Activated naive CD8-positive, alpha-beta T cell treated with anti-CD3 and anti-CD28 coated beads, Interleukin-2, amount 50 U/mL, for 24 hours (primary cell): ENCODE results near the gene SPSB4.

ENCODE experiments used
- ATAC-seq: fragments of 150-1000 bp; cut with Tn5 transposase; one replicate; pipeline ENCODE4 v1.10.0; 2021
- DNase-seq: peaks from one replicate; pipeline ENCODE4 v3.0.0; 2021
- H3K27ac Mint-ChIP-seq: one replicate; pipeline ENCODE4 v1.8.0; 2021; ENCODE audit warnings: mild to moderate bottlenecking, mixed read lengths
- H3K27me3 Mint-ChIP-seq: one replicate; pipeline ENCODE4 v1.8.0; 2021; ENCODE audit warnings: mixed read lengths
- H3K36me3 Mint-ChIP-seq: one replicate; pipeline ENCODE4 v1.8.0; 2021; ENCODE audit warnings: low read depth, mixed read lengths
- H3K4me1 Mint-ChIP-seq: one replicate; pipeline ENCODE4 v1.8.0; 2021; ENCODE audit warnings: mixed read lengths
- H3K4me3 Mint-ChIP-seq: one replicate; pipeline ENCODE4 v1.8.0; 2021; ENCODE audit warnings: mild to moderate bottlenecking, moderate library complexity, mixed read lengths
- H3K9me3 Mint-ChIP-seq: one replicate; pipeline ENCODE4 v1.8.0; 2021; ENCODE audit warnings: mixed read lengths

The SPSB4 gene

DNA sequence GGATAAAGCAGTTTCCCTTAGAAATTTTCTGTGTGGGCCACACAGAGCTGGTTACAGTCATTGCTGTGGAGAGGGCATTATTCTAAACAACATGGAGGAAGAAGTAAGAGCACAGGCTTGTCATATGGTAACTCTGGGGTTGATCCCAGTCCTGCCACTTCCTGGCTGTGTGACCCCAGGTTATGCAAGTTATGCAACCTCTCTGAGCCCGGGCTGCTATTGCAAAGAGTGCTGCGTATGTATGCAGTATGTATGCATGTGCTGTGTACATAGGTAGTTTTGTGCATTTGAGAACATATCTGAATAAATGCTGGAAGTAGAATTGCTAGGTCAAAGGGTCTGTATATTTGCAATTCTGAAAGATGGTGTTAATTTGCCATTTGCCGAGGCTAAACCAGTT is 9.2 kb downstream of the SPSB4 start:
- Mint-ChIP-seq H3K27ac (no peak overlapping the region), H3K4me3 (no peak overlapping the region), H3K4me1 (no peaks in the 10 kb centered on the region), H3K36me3 (no peaks in the 10 kb centered on the region), H3K9me3 (no peaks in the 10 kb centered on the region), H3K27me3 (peaks cover 7% of the 10 kb centered on the region)
- no peak for ATAC-seq
- no peak for DNase-seq

DNA sequence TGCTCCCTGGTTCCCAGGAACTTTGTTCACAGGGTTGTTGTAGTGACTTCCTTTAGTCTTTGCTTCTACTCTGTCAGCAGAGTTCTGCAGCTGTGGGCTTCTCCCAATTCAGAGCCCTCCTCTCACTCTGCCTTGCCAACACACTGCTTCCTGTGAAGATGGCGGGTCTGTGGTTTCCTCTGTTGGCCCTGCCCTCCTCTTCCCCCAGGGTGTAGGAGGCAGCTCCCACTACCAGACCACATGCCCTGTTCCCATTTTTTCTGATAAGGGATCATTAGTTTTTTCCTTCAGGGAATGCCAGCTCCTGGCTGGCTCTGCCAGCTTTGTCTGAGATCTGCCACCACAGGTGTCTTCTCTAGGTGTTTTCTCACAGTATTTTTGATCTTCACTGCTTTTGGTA is 12.7 kb downstream of the SPSB4 start:
- no peaks in the 10 kb centered on the region for H3K36me3 Mint-ChIP-seq
- DNase-seq, result no peak
- no peak overlapping the region for H3K4me3 Mint-ChIP-seq
- no peak for ATAC-seq
- H3K27me3 Mint-ChIP-seq, result no peaks in the 10 kb centered on the region
- H3K9me3 Mint-ChIP-seq, result no peaks in the 10 kb centered on the region
- no peak overlapping the region for H3K27ac Mint-ChIP-seq
- H3K4me1 Mint-ChIP-seq, result no peaks in the 10 kb centered on the region

DNA sequence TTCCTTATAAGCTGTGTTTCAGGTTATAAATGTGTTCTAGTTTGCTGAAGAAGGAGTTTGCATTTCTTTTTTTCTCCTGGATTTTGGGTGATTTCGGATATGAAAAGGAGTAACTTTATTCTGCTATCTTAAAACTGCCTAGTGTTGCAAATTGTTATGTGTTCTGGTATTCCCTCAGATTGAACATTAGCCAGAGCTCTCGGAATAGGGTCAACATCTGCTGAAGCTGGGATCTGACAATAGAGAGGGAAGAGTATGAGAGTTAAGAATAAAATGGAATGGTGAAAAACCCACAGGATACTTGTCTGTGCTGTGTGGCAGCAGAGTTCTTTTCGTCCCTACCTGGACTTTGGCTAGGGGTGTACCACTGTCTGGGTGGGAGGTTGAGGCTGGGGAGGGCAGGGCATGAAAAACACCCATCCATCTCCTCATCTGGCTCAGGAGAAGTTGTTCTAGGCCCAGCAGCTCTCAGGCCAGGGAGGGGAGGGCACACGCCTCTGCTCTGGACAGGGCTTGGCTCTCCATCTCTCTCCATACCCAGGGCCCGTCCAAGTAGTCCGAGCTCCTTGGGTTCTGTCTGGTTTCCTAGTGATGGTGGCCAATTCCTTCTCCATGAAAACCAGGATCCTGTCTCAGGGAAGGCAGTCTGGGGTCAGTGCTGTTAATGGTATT is 13.2 kb downstream of the SPSB4 start:
- H3K4me1 Mint-ChIP-seq, result no peaks in the 10 kb centered on the region
- no peak overlapping the region for H3K27ac Mint-ChIP-seq
- no peaks in the 10 kb centered on the region for H3K9me3 Mint-ChIP-seq
- ATAC-seq (no peak), DNase-seq (no peak)
- no peaks in the 10 kb centered on the region for H3K36me3 Mint-ChIP-seq
- H3K4me3 Mint-ChIP-seq, result no peak overlapping the region
- H3K27me3 Mint-ChIP-seq, result no peaks in the 10 kb centered on the region

DNA sequence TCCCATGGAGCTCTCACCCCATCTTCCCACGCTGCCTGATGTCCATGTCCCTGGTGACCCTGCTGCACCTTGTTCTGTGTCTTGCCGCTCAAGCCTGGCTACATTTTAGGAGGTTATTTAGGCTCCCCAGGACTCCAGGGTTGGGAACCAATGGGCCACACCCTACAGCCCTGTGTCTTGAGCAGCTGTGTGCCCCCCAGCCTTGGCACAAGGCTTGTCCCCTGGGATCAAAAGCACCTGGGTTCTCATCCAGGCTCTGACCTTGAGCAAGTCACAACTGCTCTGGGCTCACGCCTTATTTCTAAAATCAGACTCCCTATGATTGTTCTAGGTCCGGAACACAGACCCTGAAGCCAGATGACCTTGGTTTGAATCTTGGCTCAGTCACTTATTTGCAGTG is 14.1 kb downstream of the SPSB4 start:
- no peaks in the 10 kb centered on the region for H3K36me3 Mint-ChIP-seq
- no peak overlapping the region for H3K4me3 Mint-ChIP-seq
- no peak for ATAC-seq
- H3K9me3 Mint-ChIP-seq, result no peaks in the 10 kb centered on the region
- H3K4me1 Mint-ChIP-seq, result no peaks in the 10 kb centered on the region
- no peak overlapping the region for H3K27ac Mint-ChIP-seq
- H3K27me3 Mint-ChIP-seq, result no peaks in the 10 kb centered on the region
- DNase-seq, result no peak

DNA sequence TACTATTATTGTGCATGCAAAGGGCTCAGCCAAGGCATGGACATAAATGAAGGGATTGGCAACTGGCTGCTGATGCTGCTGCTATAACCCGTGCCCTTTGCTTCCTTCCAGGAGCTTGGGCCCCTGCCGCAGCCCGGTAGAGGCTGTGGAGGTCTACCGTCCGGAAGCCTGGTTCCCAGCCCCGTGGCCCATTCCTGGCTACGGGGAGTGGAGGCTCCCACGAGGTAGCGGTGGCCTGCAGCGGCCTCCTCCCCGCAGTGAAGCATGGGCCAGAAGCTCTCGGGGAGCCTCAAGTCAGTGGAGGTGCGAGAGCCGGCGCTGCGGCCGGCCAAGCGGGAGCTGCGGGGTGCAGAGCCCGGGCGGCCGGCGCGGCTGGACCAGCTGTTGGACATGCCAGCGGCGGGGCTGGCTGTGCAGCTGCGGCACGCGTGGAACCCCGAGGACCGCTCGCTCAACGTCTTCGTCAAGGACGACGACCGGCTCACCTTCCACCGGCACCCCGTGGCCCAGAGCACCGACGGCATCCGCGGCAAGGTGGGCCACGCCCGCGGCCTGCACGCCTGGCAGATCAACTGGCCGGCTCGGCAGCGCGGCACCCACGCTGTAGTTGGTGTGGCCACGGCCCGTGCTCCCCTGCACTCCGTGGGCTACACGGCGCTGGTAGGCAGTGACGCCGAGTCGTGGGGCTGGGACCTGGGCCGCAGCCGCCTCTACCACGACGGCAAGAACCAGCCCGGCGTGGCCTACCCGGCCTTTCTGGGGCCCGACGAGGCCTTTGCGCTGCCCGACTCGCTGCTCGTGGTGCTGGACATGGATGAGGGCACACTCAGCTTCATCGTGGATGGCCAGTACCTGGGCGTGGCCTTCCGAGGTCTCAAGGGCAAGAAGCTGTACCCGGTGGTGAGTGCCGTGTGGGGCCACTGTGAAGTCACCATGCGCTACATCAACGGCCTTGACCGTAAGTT is 15.0 kb downstream of the SPSB4 start:
- no peak overlapping the region for H3K27ac Mint-ChIP-seq
- H3K4me3 Mint-ChIP-seq, result no peak overlapping the region
- no peaks in the 10 kb centered on the region for H3K9me3 Mint-ChIP-seq
- ATAC-seq, result no peak
- H3K27me3 Mint-ChIP-seq, result no peaks in the 10 kb centered on the region
- H3K4me1 Mint-ChIP-seq, result no peaks in the 10 kb centered on the region
- H3K36me3 Mint-ChIP-seq, result no peaks in the 10 kb centered on the region
- DNase-seq, result no peak

DNA sequence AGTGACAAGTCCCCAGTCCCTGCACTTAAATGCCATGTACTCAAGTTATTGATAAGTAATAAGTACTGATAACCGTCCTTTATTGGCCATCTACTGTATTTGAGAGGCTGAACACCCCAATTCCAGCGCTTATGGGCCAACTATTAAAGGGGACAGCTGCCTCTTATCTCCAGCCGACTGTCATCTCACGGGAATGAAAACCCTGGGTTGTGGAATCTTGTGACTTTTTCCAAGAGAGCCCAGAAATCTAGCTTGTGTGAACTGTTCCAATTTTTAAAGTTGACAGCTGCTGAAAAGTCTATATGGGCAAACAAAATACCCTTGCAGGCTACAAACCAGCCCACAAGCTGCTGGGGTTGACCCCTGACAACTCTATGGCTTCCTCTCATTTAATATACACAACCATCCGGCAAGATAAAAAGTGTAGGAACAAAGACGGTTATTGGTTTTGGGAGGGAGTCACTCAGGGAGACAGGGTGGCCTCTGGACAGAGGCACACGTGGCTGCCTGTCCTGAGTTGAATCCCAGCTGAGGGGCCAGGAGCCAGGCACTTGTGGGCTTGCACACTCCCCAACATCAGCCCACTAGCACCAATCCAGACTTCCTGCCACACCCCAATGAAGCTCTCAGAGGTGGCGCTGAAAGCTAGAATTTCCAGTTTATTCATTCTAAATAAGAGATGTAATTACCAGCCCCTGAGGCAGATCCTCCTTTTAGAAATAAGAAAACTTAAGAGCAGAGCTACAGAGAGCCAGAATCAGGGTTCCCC is 16.2 kb downstream of the SPSB4 start:
- H3K27ac Mint-ChIP-seq, result no peak overlapping the region
- no peak for ATAC-seq
- no peak overlapping the region for H3K4me3 Mint-ChIP-seq
- H3K36me3 Mint-ChIP-seq, result no peaks in the 10 kb centered on the region
- no peaks in the 10 kb centered on the region for H3K9me3 Mint-ChIP-seq
- H3K4me1 Mint-ChIP-seq, result no peaks in the 10 kb centered on the region
- H3K27me3 Mint-ChIP-seq, result no peaks in the 10 kb centered on the region
- no peak for DNase-seq

DNA sequence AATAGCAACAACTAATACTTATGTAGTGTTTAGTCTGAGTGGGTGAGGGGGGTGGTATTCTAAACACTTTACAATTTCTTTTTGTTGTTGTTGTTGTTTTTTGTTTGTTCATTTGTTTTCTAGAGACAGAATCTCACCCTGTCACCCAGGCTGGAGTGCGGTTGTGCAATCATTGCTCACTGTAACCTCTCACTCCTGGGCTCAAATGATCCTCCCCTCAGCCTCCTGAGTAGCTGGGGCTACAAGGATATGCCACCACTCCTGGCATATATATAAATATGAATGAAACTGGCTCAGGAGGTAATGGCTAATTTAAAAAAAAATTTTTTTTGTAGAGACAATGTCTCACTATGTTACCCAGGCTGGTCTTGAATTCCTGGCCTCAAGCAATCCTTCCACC is 19.1 kb downstream of the SPSB4 start:
- no peaks in the 10 kb centered on the region for H3K27me3 Mint-ChIP-seq
- no peaks in the 10 kb centered on the region for H3K36me3 Mint-ChIP-seq
- ATAC-seq, result no peak
- no peaks in the 10 kb centered on the region for H3K9me3 Mint-ChIP-seq
- DNase-seq, result no peak
- H3K4me1 Mint-ChIP-seq, result no peaks in the 10 kb centered on the region
- no peak overlapping the region for H3K27ac Mint-ChIP-seq
- H3K4me3 Mint-ChIP-seq, result no peak overlapping the region

DNA sequence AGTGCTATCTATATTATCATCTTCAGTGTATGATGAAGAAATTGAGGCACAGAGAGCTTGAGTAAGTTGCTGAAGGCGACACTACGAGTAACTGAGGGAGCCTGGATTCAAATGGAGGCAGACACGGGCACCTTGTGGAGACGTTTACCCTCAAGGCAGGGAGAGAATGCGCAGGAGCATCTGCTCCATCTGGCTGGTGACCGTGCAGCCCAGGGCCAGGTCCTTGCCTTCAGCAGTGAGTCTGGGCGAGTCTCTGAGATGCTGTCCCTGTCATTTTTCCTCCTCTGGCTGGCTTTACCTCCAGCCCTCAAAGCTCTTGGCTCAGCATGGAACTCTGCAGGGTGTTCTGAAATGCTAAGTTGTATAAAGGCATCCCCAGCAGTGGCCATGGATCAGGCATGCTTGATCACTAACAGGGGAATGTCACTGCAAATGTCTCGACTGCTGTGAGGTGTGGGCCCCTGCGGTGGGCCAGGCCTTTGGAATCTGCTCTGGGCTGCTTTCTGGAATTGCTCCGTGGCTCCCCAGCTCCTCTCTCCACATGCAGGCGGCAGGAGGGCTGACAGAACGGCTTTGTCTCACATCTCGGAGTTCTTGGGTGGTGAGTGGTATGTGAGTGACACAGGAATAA is 19.7 kb downstream of the SPSB4 start:
- H3K36me3 Mint-ChIP-seq, result no peaks in the 10 kb centered on the region
- H3K4me3 Mint-ChIP-seq, result no peak overlapping the region
- H3K27ac Mint-ChIP-seq, result no peak overlapping the region
- no peaks in the 10 kb centered on the region for H3K4me1 Mint-ChIP-seq
- no peak for ATAC-seq
- H3K9me3 Mint-ChIP-seq, result no peaks in the 10 kb centered on the region
- DNase-seq, result no peak
- no peaks in the 10 kb centered on the region for H3K27me3 Mint-ChIP-seq

DNA sequence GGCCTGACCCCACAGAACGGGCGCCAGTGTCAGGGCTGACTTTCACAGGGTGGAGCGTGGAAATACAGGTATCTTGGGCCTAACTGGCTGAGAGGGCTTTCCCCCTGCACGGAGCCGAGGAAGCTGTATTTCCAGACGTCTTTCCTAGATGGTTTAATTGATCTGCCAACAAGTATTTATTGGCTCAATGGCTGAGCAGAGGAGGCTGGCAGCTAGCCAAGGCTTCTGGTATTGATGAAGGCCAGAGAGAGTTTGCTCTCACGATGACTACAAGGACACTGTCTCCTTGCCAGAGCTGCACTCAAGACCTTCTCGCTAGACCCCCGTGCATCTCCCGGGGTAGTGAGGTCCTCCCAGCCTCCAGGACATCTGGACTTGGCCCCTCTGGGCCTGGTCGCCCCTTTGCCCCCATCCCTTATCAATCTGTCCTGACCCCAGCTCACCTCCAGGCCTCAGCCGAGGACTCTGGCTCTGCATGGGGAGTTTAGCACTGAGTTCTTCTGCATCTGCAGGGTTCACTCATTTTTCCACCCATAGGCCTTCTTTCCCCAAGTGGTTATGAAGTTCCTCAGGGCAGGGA is 20.6 kb downstream of the SPSB4 start:
- no peak for DNase-seq
- H3K27ac Mint-ChIP-seq, result no peak overlapping the region
- no peaks in the 10 kb centered on the region for H3K27me3 Mint-ChIP-seq
- peaks cover 4% of the 10 kb centered on the region for H3K4me1 Mint-ChIP-seq
- no peak for ATAC-seq
- no peaks in the 10 kb centered on the region for H3K9me3 Mint-ChIP-seq
- H3K4me3 Mint-ChIP-seq, result no peak overlapping the region
- H3K36me3 Mint-ChIP-seq, result no peaks in the 10 kb centered on the region

DNA sequence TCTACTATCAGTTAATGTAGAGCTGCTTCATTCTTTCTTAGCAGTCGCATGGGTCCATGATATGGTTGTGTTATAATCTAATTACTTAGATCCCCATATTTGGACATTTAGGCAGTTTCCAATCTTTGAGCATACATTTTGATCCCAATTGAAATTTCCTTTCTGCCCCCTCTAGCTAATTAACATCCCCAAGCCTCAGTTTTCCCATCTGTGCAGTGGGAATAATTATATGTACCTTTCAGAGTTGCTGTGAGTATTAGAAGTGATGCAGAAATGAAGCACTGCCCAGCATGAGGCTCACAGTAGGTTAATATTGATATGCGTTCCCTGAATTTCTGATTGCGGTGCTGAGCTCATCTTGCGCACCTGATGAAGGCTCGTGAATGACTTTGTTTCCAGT is 21.8 kb downstream of the SPSB4 start:
- Mint-ChIP-seq H3K27ac (no peak overlapping the region), H3K9me3 (no peaks in the 10 kb centered on the region), H3K4me3 (no peak overlapping the region), H3K4me1 (peaks cover 10% of the 10 kb centered on the region), H3K36me3 (no peaks in the 10 kb centered on the region), H3K27me3 (no peaks in the 10 kb centered on the region)
- DNase-seq (no peak), ATAC-seq (no peak)

DNA sequence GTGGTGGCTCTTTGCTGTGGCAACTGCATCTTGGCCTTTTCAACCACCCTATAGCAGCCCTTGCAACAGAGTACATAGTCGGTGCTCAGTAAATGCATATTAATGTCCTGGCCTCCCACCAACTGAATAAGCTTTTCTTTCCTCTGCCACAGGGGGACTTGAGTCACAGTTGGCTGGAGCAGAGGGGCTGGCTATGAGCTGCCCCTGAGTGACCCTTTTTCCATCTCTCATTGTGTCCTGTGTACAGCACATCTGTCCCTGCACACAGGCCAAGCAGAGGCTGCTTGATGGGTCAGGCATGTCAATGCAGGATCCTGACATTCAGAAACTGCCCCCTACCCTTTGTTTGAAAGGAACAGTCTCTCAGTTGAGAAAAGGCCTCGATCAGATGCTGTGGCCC is 22.4 kb downstream of the SPSB4 start:
- Mint-ChIP-seq H3K9me3 (no peaks in the 10 kb centered on the region), H3K4me1 (peaks cover 10% of the 10 kb centered on the region), H3K36me3 (no peaks in the 10 kb centered on the region), H3K4me3 (no peak overlapping the region), H3K27ac (no peak overlapping the region), H3K27me3 (no peaks in the 10 kb centered on the region)
- no peak for DNase-seq
- no peak for ATAC-seq

DNA sequence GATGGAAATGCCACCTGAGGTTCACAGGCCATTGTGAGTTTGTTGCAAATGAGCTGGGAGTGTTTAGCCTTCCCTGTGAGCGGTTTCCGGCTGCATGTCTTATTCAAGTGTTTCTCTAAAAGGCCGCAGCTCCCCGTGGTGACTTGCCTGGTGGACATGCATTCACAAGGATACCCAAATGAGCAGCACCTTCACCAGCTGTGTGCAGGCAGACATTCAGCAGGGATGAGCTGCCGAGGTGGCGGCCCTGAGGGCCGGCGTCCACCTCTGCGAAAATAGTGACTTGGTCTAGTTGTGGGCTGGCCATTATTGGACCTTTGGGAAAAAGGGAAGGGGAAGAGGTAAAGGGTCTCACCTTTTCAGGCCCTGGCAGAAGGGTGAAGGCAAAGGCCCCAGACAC is 23.4 kb downstream of the SPSB4 start:
- ATAC-seq (no peak), DNase-seq (no peak)
- Mint-ChIP-seq H3K4me1 (peaks cover 10% of the 10 kb centered on the region), H3K9me3 (no peaks in the 10 kb centered on the region), H3K27me3 (no peaks in the 10 kb centered on the region), H3K27ac (no peak overlapping the region), H3K4me3 (no peak overlapping the region), H3K36me3 (no peaks in the 10 kb centered on the region)

DNA sequence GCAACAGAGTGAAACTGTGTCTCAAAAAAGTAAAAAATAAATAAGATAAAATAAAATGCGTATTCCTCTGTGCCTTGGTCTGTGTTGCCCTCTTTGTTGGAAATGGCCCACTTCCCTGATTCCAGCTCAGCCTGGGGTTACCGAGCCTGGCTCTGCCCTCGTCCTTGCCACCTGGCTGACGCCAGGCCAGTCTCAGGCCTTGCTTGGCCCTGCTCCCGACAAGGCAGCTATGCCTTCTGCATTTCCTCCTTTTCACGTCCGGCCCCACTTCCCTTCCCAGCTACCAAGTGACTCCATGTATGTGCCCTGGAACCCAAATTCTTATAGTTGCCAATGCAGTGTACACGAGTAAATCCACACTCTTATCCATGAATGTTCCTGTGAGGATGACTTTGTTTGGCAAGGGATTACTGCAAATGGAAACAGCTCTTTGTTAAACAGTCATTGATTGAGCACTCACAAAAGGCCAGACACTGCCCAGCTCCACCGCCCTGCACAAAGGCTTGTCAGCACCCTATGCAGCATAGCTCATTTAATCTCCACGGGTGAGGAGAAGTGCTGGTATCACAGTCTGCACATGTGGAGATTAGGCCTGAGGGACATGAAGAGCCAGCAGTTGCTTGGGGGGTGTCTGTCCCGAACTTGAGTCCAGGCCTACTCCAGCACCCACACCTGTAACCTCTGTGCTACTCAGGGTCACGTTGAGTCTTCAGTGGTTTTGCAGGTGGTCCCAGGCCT is 25.1 kb downstream of the SPSB4 start:
- DNase-seq (no peak), ATAC-seq (no peak)
- Mint-ChIP-seq H3K27ac (no peak overlapping the region), H3K4me1 (peaks cover 10% of the 10 kb centered on the region), H3K9me3 (no peaks in the 10 kb centered on the region), H3K27me3 (no peaks in the 10 kb centered on the region), H3K4me3 (no peak overlapping the region), H3K36me3 (no peaks in the 10 kb centered on the region)
